Uterus (tissue), 4 donors: Measurements from ENCODE around the gene CCL7. TPM values are rescaled to one million over a fixed set of nuclear protein-coding genes. Genes with fewer than 3 reads are reported as not detected.

Source experiments
- DNase-seq, 2 donors: peaks; one replicate each; pipeline ENCODE4 v3.0.0-alpha.2; 2019 to 2020
- H3K27ac ChIP-seq, 2 donors: fragments of 200-600 bp; sonication (generic); 1 replicate in 1 of 2; 2 replicates in 1 of 2; pipeline ENCODE4 v1.5.1; 2016 to 2018
- H3K27me3 ChIP-seq, 2 donors: fragments of 200-600 bp; sonication (generic); one replicate each; pipeline ENCODE4 v1.5.1; 2018 to 2019; ENCODE audit warnings: control low read depth in 1 of 2
- H3K36me3 ChIP-seq, 2 donors: fragments of 200-600 bp; sonication (generic); one replicate each; pipeline ENCODE4 v1.5.1; 2019; ENCODE audit warnings: control low read depth in 1 of 2
- H3K4me1 ChIP-seq, 2 donors: fragments of 200-600 bp; sonication (generic); one replicate each; pipeline ENCODE4 v1.5.1; 2018 to 2019; ENCODE audit warnings: control low read depth in 1 of 2
- H3K4me3 ChIP-seq, 2 donors: fragments of 200-600 bp; sonication (generic); 1 replicate in 1 of 2; 2 replicates in 1 of 2; pipeline ENCODE4 v1.5.1; 2018 to 2019; ENCODE audit warnings: mild to moderate bottlenecking in 1 of 2
- H3K9me3 ChIP-seq, 2 donors: fragments of 200-600 bp; sonication (generic); one replicate each; pipeline ENCODE4 v1.5.1; 2019; ENCODE audit warnings: control low read depth in 1 of 2
- CTCF ChIP-seq, 4 experiments: fragments of 200-600 bp in 2 of 4; fragments of 450-650 bp in 2 of 4; sonication (generic) in 2 of 4; IDR thresholded peaks; one replicate each; pipeline ENCODE4 v1.5.1; 2016 to 2019; ENCODE audit warnings: antibody characterized with exemption in 4 of 4, mild to moderate bottlenecking in 2 of 4, moderate library complexity in 1 of 4
- POLR2A ChIP-seq, 2 donors: fragments of 450-650 bp; IDR thresholded peaks; one replicate each; pipeline ENCODE4 v1.6.1; 2016; ENCODE audit warnings: antibody characterized with exemption in 2 of 2, mild to moderate bottlenecking in 1 of 2, moderate library complexity in 1 of 2
- intact Hi-C: fragments of 100-400 bp; cut with DNase I; formaldehyde crosslinking; loops from one replicate; pipeline ENCODE4 v1.15.1; 2023; ENCODE audit warnings: low total_unique reads
- total RNA-seq, 4 donors: library from RNA; depleted of rRNA in 3 of 4; stranded (reverse); fragments of >200 nt in 3 of 4; gene quantifications; one replicate each; pipeline versions ENCODE4 v1.1.0 to v1.2.4, GENCODE V29; 2014 to 2023
- donor health status: DM: yes; HTN: yes; CAD: no.

Gene CCL7
- total RNA-seq, 4 donors from 2014 or later: not detected

GRCh38 chr17:34252095-34252443, 18.0 kb upstream of the CCL7 start:
- intact Hi-C loops: no loop called here
- no peak overlapping the region for H3K4me3 ChIP-seq

GRCh38 chr17:34252444-34253138, 17.4 kb upstream of the CCL7 start:
- Histone ChIP-seq H3K27ac (peak overlapping the region; percentile 80 to 88), H3K9me3 (no peaks in the 10 kb centered on the region), H3K27me3 (no peaks in the 10 kb centered on the region), H3K36me3 (no peaks in the 10 kb centered on the region), H3K4me3 (no peak overlapping the region), H3K4me1 (peaks cover 18 to 50% of the 10 kb centered on the region in 2 donors)
- TF ChIP-seq CTCF (IDR thresholded peaks at IDR 0.05) (no peak), POLR2A (IDR thresholded peaks at IDR 0.05) (no peak)
- intact Hi-C loops: no loop called here
- peak; percentile 94 to 96 for DNase-seq

More at GRCh38 chr17:34252095-34252443, 18.0 kb upstream of the CCL7 start:
- Histone ChIP-seq H3K9me3 (no peaks in the 10 kb centered on the region), H3K27me3 (no peaks in the 10 kb centered on the region), H3K36me3 (no peaks in the 10 kb centered on the region), H3K27ac (peak overlapping the region; percentile 80 to 88), H3K4me1 (peaks cover 18 to 50% of the 10 kb centered on the region in 2 donors)
- TF ChIP-seq CTCF (IDR thresholded peaks at IDR 0.05) (no peak), POLR2A (IDR thresholded peaks at IDR 0.05) (no peak)
- no peak for DNase-seq

GRCh38 chr17:34253139-34253525, 16.9 kb upstream of the CCL7 start:
- H3K4me1 ChIP-seq: peaks cover 18 to 50% of the 10 kb centered on the region in 2 donors
- no peaks in the 10 kb centered on the region for H3K27me3 ChIP-seq
- peak overlapping the region; percentile 80 to 88 for H3K27ac ChIP-seq
- DNase-seq: no peak
- no peaks in the 10 kb centered on the region for H3K9me3 ChIP-seq
- no peak overlapping the region for H3K4me3 ChIP-seq
- TF ChIP-seq CTCF (IDR thresholded peaks at IDR 0.05): no peak
- no peak for TF ChIP-seq POLR2A (IDR thresholded peaks at IDR 0.05)
- no peaks in the 10 kb centered on the region for H3K36me3 ChIP-seq
- intact Hi-C loops: no loop called here

- Histone ChIP-seq H3K36me3 (no peaks in the 10 kb centered on the region), H3K4me3 (no peak overlapping the region), H3K27me3 (no peaks in the 10 kb centered on the region), H3K9me3 (no peaks in the 10 kb centered on the region), H3K27ac (peak overlapping the region; percentile 80 to 88), H3K4me1 (peaks cover 18 to 45% of the 10 kb centered on the region in 2 donors)
- intact Hi-C loops: no loop called here
- DNase-seq: peak in 1 of 2 donors; percentile 53
- TF ChIP-seq POLR2A (IDR thresholded peaks at IDR 0.05) (no peak), CTCF (IDR thresholded peaks at IDR 0.05) (no peak)
Measured at GRCh38 chr17:34254146-34254545, 15.9 kb upstream of the CCL7 start.

- peak within 1 kb of the TSS; percentile 80 to 88 for H3K27ac ChIP-seq
- H3K4me1 ChIP-seq: peaks cover 18 to 38% of the 10 kb centered on the region in 2 donors
- TF ChIP-seq POLR2A (IDR thresholded peaks at IDR 0.05) (peak in 1 of 2 donors; percentile 63), CTCF (IDR thresholded peaks at IDR 0.05) (no peak)
- intact Hi-C loops: no loop called here
- peak; percentile 77 to 81 for DNase-seq
- H3K36me3 ChIP-seq: no peaks in the 10 kb centered on the region
- H3K9me3 ChIP-seq: no peaks in the 10 kb centered on the region
- peak within 1 kb of the TSS; percentile 18 to 28 for H3K4me3 ChIP-seq
- no peaks in the 10 kb centered on the region for H3K27me3 ChIP-seq
Measured at GRCh38 chr17:34254651-34255380, 15.2 kb upstream of the CCL7 start, which contains the start of gene CCL2. Gene CCL2 (plus strand): TSS chr17:34255285. CDS start chr17:34255350, 65 bp downstream.
